Hindlimb muscle (tissue), 1 donor: Measurements from ENCODE around the gene XKR7. TPM values are rescaled to one million over a fixed set of nuclear protein-coding genes. Genes with fewer than 3 reads are reported as not detected.

Experiments
- DNase-seq: peaks from one replicate; pipeline ENCODE4 v3.0.0-alpha.2; 2013
- polyA plus RNA-seq: library from polyadenylated mRNA; unstranded; fragments of 120-200 nt; gene quantifications from one replicate; pipeline ENCODE4 v1.2.1, GENCODE V29; 2013; ENCODE audit not compliant: insufficient read length

Gene XKR7
- polyA plus RNA-seq, 1 donor = 0.05 TPM

DNA sequence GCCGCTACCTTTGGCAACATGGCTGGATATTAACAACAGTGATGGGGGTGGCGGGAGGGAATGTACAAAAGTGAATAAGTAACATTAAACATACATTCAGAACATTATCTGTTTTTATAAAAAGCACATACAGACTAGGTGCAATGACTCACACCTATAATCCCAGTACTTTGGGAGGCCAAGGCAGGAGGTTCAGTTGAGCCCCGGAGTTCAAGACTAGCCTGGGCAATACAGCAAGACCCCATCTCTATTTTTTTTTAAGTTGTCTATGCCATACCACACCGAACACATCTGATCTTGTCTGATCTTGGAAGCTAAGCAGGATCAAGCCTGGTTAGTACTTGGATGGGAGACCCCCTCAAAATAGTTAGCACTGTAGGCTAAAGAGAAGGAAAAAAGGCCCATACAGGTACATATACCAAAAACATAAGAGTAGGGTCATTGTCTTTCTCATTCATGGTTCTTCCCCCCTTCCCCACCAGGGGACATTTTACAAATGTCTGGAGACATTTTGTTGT lies 82.4 kb downstream of the XKR7 start:
- no peak for DNase-seq

DNA sequence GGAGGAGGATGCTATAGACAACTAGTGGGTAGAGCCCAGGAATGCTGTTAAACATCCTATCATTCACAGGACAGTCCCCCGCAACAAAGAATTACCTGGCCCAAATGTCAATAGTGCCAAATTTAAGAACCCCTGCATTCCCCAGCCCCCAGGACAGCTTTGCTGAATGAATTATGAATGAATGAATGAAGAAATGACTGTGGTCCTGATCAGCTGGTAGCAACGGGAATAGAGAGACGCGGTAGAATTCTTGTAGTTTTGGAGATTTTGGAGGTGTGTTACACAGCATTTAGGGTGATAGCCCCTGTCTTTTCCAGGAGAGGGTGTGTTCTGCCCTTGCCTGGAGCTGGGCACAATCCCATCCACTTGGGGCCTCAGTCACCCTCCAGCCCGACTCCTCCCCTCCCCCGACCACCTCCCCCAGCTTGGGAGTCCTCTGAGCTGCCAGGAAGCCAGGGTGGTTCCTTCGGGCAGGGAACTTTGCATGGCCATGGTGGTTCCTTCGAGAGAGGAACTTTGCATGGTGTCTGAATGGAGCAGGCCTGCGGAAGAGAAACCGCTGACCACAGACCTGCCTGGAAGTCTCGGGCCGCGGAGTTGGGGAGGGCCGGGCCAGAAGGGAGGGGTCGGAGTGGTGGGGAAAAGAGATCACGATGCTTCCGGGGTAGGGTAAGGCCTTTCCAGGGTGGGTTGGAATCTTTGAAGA lies 83.1 kb downstream of the XKR7 start:
- no peak for DNase-seq

DNA sequence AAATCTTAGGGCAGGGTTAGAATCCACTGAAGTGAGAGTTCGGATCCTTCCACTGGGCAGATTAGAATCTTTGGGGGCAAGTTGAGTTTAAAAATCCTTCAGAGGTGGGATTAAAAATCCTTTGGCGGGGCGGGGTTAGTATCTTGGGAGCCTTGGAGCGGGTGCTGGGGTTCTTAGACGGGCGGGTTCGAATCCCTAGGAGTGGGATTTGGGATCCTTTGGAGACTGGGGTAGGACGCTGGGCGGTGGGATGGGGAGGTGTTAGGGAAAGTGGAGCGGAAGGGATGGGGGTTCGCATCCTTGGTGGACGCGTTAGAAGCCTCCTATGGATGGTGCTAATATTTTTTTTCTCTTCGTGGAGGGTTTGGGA lies 83.8 kb downstream of the XKR7 start:
- no peak for DNase-seq

DNA sequence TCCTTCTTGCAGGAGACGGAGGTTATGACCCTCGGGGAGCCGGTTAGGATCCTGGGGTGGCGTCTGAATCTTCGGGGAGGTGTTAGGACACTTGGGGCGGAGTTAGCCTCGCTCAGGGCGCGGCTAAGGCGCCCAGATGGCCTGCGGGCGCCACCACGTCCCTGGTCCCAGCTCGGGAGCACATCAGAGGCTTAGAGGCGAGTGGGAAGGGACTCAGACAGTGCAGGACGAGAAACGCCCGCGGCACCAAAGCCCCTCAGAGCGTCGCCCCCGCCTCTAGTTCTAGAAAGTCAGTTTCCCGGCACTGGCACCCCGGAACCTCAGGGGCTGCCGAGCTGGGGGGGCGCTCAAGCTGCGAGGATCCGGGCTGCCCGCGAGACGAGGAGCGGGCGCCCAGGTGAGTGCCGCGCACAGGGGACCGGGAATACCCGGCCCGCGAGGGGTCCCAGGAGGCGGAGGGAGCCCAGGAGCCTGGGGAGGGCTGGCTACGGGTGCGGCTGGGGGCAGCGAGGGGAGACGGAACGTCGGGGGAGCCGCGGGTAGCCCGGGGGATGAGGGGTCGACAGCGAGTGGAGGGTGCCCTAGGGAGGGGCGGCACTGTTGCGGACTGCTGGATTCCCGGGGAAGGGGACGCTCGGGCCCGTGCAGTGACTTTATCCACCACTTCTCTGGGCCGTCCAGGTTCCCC lies 84.3 kb downstream of the XKR7 start, which contains the start of gene HCK:
TSS of gene HCK (plus strand) at position 153 of the 688 bp plus-strand sequence.
- DNase-seq = no peak

DNA sequence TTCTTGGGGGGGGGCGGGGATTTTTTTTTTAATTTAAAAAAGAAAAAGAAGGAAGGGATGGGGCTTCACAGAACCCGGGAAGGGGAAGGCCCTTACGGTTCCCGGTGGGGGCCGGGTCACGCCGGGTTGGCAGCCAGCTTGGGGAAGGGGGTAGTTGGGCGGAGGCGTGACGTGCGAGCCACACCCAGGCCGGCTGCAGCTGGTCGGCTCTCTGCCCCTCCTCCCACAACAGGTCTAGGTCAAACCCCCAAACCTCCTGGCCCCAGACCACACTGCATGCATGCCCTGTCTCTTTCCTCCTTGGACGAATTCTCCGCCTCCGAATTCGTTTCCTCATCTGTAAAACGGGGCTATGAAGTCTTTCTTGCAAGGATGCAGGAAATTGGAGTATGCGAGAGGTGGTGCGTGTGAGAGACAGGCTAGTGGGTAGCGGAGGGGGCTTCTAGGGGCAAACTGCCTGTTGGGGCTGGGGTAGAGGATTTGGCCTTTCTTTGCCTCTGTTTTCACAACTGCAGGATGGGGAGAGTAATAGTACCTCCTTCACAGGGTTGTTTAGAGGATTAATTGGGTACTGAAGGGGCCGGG lies 84.9 kb downstream of the XKR7 start:
- DNase-seq = no peak

Other genes with a start within 250 kb of the XKR7 start
- gene BCL2L1, start 245.3 kb upstream of the XKR7 start, polyA plus RNA-seq = 28.1 TPM
- gene TPX2, start 228.9 kb upstream of the XKR7 start, polyA plus RNA-seq = 20.7 TPM
- gene MYLK2, start 148.8 kb upstream of the XKR7 start, polyA plus RNA-seq = 54.0 TPM
- gene FOXS1, start 122.5 kb upstream of the XKR7 start, polyA plus RNA-seq = 4.5 TPM
- gene DUSP15, start 97.6 kb upstream of the XKR7 start, polyA plus RNA-seq = 3.0 TPM
- gene TTLL9, start 97.5 kb upstream of the XKR7 start, polyA plus RNA-seq = 0.25 TPM
- gene PDRG1, start 16.1 kb upstream of the XKR7 start, polyA plus RNA-seq = 19.2 TPM
- 6.8 TPM for gene CCM2L, start 42.3 kb downstream of the XKR7 start, polyA plus RNA-seq
- gene HCK, start 84.1 kb downstream of the XKR7 start, polyA plus RNA-seq = 5.0 TPM
- 42.4 TPM for gene TM9SF4, start 141.6 kb downstream of the XKR7 start, polyA plus RNA-seq
- gene PLAGL2, start 239.6 kb downstream of the XKR7 start, polyA plus RNA-seq = 11.5 TPM
- 30.0 TPM for gene POFUT1, start 239.7 kb downstream of the XKR7 start, polyA plus RNA-seq